Ishikawa (cell line): ENCODE results near the gene EPHA10.
A peak's percentile ranks its signal among the peaks of the same experiment; 100 is the strongest.

Experiments used
- CEBPB ChIP-seq: IDR thresholded peaks from 2 replicates; pipeline ENCODE4 v1.6.1; 2012
- CREB1 ChIP-seq: IDR thresholded peaks from 2 replicates; pipeline ENCODE4 v1.6.1; 2012; ENCODE audit warnings: low read depth
- EGR1 ChIP-seq: IDR thresholded peaks from 2 replicates; pipeline ENCODE4 v1.6.1; 2012
- EP300 ChIP-seq: IDR thresholded peaks from 2 replicates; pipeline ENCODE4 v1.6.1; 2012; ENCODE audit warnings: borderline replicate concordance
- FOXM1 ChIP-seq: IDR thresholded peaks from 2 replicates; pipeline ENCODE4 v1.6.1; 2012; ENCODE audit warnings: low read depth, borderline replicate concordance
- NFIC ChIP-seq: IDR thresholded peaks from 2 replicates; pipeline ENCODE4 v1.6.1; 2012
- RAD21 ChIP-seq: IDR thresholded peaks from 2 replicates; pipeline ENCODE4 v1.6.1; 2012; ENCODE audit warnings: low read depth
- TAF1 ChIP-seq: IDR thresholded peaks from 2 replicates; pipeline ENCODE4 v1.6.1; 2012; ENCODE audit warnings: low read depth, mild to moderate bottlenecking
- TCF12 ChIP-seq: IDR thresholded peaks from 2 replicates; pipeline ENCODE4 v1.6.1; 2012; ENCODE audit warnings: low read depth
- TEAD4 ChIP-seq: IDR thresholded peaks from 2 replicates; pipeline ENCODE4 v1.6.1; 2012
- YY1 ChIP-seq: IDR thresholded peaks from 2 replicates; pipeline ENCODE4 v1.6.1; 2012; ENCODE audit warnings: low read depth
- ZBTB7A ChIP-seq: IDR thresholded peaks from 2 replicates; pipeline ENCODE4 v1.6.1; 2012; ENCODE audit warnings: low read depth
- TF ChIP-seq, protein P1 (sequence below): IDR thresholded peaks from 2 replicates; pipeline ENCODE4 v1.6.1; 2012; ENCODE audit warnings: low read depth, mild to moderate bottlenecking
- TF ChIP-seq, protein P2 (sequence below): IDR thresholded peaks from 2 replicates; pipeline ENCODE4 v1.6.1; 2012
- TF ChIP-seq, protein P3 (sequence below): IDR thresholded peaks from 2 replicates; pipeline ENCODE4 v1.6.1; 2012

EPHA10 gene

DNA sequence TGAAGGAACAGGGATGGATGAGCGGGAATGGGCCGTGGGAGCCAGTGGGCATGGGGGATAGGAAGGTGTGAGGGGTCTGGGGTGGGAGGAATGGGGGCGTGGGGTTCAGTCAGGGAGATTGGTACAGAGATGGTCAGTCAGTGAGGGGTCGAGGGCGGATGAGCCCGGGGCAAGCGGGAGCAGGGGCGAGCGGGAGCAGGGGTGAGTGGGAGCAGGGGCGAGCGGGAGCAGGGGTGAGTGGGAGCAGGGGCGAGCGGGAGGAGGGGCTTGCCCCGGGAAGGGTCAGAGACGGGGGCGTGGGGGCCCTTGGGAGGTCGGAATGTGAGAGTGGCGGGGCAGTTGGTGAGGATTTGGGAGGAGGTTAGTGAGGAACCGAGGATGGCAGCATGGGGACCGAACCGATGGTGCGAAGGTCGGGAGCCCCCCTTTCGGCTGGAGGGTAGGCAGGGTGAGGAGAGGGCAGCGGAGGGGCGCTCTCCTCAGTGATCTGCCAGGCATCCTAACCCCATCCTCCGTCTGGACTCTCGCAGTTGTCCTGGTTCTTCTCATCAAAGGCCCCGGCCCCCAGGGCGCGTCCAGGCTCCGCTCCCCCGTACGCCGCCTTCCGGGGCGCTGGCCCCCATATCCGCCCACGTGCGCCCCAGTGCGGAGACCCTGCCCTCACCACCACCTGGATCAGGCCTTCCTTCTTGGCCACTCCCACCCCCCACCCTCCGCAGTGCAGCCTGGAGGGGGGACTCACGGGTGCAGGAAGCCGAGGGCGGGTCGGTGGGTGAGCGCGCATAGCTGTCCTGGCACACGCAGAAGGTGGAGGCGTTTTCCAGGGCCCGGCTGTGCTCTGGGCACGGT lies 11.2 kb downstream of the EPHA10 start:
- TF ChIP-seq TEAD4: no peak
- no peak for TF ChIP-seq EP300
- no peak for TF ChIP-seq RAD21
- TF ChIP-seq CREB1: no peak
- TF ChIP-seq ZBTB7A: no peak
- TF ChIP-seq CEBPB: no peak
- TF ChIP-seq TAF1: no peak
- TF ChIP-seq, protein P1, sequence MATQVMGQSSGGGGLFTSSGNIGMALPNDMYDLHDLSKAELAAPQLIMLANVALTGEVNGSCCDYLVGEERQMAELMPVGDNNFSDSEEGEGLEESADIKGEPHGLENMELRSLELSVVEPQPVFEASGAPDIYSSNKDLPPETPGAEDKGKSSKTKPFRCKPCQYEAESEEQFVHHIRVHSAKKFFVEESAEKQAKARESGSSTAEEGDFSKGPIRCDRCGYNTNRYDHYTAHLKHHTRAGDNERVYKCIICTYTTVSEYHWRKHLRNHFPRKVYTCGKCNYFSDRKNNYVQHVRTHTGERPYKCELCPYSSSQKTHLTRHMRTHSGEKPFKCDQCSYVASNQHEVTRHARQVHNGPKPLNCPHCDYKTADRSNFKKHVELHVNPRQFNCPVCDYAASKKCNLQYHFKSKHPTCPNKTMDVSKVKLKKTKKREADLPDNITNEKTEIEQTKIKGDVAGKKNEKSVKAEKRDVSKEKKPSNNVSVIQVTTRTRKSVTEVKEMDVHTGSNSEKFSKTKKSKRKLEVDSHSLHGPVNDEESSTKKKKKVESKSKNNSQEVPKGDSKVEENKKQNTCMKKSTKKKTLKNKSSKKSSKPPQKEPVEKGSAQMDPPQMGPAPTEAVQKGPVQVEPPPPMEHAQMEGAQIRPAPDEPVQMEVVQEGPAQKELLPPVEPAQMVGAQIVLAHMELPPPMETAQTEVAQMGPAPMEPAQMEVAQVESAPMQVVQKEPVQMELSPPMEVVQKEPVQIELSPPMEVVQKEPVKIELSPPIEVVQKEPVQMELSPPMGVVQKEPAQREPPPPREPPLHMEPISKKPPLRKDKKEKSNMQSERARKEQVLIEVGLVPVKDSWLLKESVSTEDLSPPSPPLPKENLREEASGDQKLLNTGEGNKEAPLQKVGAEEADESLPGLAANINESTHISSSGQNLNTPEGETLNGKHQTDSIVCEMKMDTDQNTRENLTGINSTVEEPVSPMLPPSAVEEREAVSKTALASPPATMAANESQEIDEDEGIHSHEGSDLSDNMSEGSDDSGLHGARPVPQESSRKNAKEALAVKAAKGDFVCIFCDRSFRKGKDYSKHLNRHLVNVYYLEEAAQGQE: no peak
- TF ChIP-seq, protein P2, sequence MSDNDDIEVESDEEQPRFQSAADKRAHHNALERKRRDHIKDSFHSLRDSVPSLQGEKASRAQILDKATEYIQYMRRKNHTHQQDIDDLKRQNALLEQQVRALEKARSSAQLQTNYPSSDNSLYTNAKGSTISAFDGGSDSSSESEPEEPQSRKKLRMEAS: no peak

DNA sequence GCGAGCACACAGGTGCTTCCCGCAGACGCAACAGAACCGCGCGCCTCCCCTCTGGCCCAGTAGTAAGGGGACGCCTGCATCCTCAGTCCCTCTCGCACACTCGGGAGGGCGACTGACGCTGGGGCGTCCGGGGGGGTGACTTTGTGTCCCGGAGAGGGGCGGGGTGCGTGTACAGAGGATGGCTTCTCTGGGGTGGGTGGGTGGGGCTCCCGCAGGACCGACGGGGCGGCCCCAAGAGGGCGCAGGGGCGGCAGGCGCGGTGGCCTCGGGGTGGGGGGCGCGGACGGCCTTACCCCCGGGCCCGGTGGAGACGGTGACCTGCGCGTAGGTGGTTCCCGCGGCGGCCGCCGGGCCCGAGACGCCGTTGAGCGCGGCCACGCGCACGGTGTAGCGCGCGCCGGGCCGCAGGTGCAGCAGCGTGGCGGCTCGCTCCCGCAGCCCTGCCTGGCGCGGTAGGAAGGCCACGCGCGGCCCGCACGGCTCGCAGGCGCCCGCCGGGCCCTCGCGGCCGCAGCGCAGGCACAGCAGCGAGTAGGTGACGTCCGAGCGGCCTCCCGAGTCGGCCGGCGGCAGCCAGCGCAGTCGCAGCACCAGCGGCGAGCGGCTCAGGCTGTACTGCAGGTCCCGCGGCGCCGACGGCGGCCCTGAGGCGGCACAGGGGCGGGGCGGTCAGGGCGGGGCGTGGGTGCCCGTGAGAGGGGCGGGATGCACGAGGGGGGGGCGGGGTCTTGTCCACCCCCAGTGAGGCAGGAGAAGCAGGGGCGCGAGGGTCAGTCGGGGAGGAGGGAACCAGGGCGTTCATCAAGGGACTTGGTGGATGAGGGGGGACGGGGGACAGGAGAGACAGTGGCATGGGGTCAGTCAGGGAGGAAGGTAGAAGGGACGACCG lies 12.1 kb downstream of the EPHA10 start:
- TF ChIP-seq YY1: no peak
- no peak for TF ChIP-seq TEAD4
- TF ChIP-seq RAD21: no peak
- TF ChIP-seq, protein P2: 0 out of 2 replicates have a peak, but pooled peaks have one; percentile 49
- no peak for TF ChIP-seq CREB1

DNA sequence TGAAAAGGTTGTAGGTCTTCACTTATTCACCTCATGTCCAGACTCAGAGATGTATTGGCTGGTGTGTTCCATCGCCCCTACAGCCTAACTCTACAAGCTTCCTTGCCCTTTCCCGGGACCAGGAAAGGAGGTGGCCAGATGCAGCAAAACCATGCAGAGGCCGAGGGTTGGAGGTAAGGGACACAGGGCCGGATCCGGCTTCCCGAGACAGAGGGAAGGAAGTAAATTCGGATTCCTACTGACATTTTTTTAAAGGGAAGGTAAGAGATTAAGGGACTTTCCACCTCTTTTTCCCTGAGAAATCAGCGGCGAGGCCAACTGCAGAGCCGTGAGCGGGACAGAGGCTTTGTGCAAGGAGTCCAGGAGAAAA lies 12.7 kb downstream of the EPHA10 start:
- TF ChIP-seq TAF1 (no peak), EGR1 (no peak), CREB1 (no peak), YY1 (no peak), NFIC (no peak), RAD21 (no peak), FOXM1 (no peak), ZBTB7A (no peak), EP300 (no peak), TCF12 (no peak), CEBPB (no peak), TEAD4 (no peak)
- TF ChIP-seq, protein P3, sequence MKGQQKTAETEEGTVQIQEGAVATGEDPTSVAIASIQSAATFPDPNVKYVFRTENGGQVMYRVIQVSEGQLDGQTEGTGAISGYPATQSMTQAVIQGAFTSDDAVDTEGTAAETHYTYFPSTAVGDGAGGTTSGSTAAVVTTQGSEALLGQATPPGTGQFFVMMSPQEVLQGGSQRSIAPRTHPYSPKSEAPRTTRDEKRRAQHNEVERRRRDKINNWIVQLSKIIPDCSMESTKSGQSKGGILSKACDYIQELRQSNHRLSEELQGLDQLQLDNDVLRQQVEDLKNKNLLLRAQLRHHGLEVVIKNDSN: no peak
- TF ChIP-seq, protein P1: no peak
- TF ChIP-seq, protein P2: no peak

DNA sequence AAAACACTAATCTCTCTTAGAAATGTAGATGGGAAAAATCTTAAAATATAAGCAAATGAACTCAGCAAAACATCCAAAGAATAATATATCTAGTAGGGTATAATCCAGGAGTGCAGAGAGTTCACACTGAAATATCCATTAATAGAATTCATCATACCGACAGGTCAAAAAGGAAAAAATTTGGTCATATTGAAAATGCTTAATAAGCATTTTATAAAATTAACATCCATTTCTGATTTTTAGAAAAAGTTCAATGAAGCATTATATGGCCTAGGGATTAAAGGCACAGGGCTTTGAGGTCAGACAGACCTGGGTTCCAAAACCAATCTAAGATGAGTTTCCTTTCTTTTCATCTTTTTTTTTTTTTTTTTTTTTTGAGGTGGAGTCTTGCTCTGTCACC lies 16.4 kb downstream of the EPHA10 start:
- TF ChIP-seq RAD21 (no peak), EGR1 (no peak), TCF12 (no peak)

DNA sequence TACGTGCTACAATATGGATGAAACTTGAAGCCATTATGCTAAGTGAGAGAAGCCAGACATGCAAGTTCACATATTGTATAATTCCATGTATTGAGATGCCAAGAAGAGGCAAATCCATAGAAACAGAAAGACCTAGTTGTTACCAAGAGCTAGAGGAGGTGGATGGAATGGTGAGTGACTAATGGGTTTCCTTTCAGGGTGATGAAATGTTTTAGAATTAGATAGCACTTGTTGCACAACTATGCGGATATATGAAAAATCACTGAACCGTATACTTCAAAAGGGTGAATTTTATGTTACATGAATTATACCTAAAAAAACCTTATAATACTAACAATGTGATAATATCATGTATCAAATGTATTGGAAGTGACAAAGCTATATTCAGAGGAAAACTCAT lies 18.1 kb downstream of the EPHA10 start:
- TF ChIP-seq, protein P2: no peak
- TF ChIP-seq RAD21 (no peak), TCF12 (no peak), FOXM1 (no peak), ZBTB7A (no peak), CEBPB (no peak), YY1 (no peak), NFIC (no peak)

DNA sequence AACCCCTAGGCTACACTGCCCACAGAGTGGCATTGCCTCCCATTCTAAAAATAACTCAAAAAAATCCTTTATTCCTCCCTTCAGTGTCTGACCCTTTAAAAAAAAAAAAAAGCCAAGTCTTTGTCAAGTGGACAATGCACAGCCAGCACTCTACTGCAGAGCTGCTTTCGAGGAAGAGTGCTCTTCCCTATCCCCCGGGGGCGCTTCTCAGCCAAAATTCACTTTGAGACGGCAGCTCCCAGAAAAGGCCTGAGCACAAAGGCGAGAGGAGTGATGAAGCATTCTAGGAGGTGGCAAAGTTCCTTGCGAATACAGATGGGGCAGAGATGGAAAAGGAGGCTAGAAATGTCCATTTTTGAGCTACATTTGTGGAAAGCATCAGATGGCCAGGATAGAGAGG lies 23.3 kb downstream of the EPHA10 start:
- TF ChIP-seq, protein P1: no peak
- TF ChIP-seq YY1 (no peak), NFIC (no peak), EP300 (no peak), EGR1 (no peak), TAF1 (no peak), CREB1 (no peak), CEBPB (no peak), ZBTB7A (no peak), TCF12 (no peak), TEAD4 (no peak), FOXM1 (no peak), RAD21 (no peak)
- TF ChIP-seq, protein P3: no peak
- TF ChIP-seq, protein P2: no peak
